Heart left ventricle (tissue), 13 donors: ENCODE data around the gene EMC7.

Experiments
- POLR2A ChIP-seq, 2 donors: fragments of 450-650 bp; IDR thresholded peaks; one replicate each; pipeline ENCODE4 v1.6.1; 2017; ENCODE audit warnings: antibody characterized with exemption in 2 of 2, mild to moderate bottlenecking in 2 of 2, moderate library complexity in 2 of 2
- TF ChIP-seq, protein P1 (sequence below), 12 donors: fragments of 200-600 bp; sonication (generic) in 4 of 12; IDR thresholded peaks; one replicate each; pipeline versions ENCODE4 v1.5.0 to v1.8.0; 2018 to 2022; ENCODE audit warnings: antibody characterized with exemption in 12 of 12, mild to moderate bottlenecking in 5 of 12
- donor health status: ischemic (EF 13 %, LVEDD 7.1; RV severe dilation, severe dysfunction).
- donor health status: DM: no; HTN: yes; CAD: no.
- donor health status: DM: no; HTN: no; CAD: no.
- donor health status: ischemic (EF 25% LVEDD 6.9; RV normal size, moderate dysfunction).
- donor health status: ischemic (EF 25% LVEDD 5.7; RV mildly dilated, moderate dysfunction).
- donor health status: ischemic (EF 35%, LVEDD 5.7; RV mildly dilated, moderate dysfunction).
- donor health status: nonischemic (EF 11% LVEDD 7.7; RV severe dilation, severe dysfunction).
- donor health status: DM: yes; HTN: yes; CAD: no.
- donor health status: PGD.
- donor health status: ischemic (EF 29% LVEDD 5.4; RV normal size, mild dysfunction).
- donor health status: nonischemic (EF 23%, LVEDD 6.1; RV moderate dilation, normal function).

DNA sequence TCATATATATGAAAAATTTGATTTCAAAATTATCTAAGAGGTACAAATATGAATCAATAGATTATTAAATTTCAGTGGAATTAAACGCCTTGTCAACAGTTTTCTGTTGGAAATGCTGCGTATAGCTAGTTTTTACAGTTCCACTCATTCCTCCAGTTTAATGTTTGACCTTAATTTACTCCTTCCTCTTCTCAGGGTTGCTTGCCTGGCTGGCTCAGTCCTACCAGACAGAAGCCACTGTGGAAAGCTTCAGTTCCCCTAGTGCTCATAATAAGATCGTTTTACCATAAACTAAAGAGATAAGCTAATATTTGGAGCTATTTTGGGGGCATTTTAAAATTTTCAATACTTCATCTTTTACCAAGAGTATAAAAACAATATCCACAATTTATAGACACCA, 22.8 kb downstream of the EMC7 start:
- TF ChIP-seq, protein P1, sequence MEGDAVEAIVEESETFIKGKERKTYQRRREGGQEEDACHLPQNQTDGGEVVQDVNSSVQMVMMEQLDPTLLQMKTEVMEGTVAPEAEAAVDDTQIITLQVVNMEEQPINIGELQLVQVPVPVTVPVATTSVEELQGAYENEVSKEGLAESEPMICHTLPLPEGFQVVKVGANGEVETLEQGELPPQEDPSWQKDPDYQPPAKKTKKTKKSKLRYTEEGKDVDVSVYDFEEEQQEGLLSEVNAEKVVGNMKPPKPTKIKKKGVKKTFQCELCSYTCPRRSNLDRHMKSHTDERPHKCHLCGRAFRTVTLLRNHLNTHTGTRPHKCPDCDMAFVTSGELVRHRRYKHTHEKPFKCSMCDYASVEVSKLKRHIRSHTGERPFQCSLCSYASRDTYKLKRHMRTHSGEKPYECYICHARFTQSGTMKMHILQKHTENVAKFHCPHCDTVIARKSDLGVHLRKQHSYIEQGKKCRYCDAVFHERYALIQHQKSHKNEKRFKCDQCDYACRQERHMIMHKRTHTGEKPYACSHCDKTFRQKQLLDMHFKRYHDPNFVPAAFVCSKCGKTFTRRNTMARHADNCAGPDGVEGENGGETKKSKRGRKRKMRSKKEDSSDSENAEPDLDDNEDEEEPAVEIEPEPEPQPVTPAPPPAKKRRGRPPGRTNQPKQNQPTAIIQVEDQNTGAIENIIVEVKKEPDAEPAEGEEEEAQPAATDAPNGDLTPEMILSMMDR (IDR thresholded peaks at IDR 0.05): no peak
- no peak for TF ChIP-seq POLR2A (IDR thresholded peaks at IDR 0.05)
